ENCODE results near the gene AQP12B. TPM values are rescaled to one million over a fixed set of nuclear protein-coding genes. Genes with fewer than 3 reads are reported as not detected.

AQP12B gene
- total and polyA plus RNA-seq, 2 of the 13 experiments (the other 11 are each of a cell fraction or from before 2014, with no cell fraction given), result not detected

- TF ChIP-seq, protein P1, sequence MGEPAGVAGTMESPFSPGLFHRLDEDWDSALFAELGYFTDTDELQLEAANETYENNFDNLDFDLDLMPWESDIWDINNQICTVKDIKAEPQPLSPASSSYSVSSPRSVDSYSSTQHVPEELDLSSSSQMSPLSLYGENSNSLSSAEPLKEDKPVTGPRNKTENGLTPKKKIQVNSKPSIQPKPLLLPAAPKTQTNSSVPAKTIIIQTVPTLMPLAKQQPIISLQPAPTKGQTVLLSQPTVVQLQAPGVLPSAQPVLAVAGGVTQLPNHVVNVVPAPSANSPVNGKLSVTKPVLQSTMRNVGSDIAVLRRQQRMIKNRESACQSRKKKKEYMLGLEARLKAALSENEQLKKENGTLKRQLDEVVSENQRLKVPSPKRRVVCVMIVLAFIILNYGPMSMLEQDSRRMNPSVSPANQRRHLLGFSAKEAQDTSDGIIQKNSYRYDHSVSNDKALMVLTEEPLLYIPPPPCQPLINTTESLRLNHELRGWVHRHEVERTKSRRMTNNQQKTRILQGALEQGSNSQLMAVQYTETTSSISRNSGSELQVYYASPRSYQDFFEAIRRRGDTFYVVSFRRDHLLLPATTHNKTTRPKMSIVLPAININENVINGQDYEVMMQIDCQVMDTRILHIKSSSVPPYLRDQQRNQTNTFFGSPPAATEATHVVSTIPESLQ (CRISPR knock-in tag; conservative IDR thresholded peaks at IDR 0.05), result no peak
- no peak for TF ChIP-seq ZNF629 (CRISPR knock-in tag; conservative IDR thresholded peaks at IDR 0.05)
- no peak for TF ChIP-seq MEIS2 (CRISPR knock-in tag; IDR thresholded peaks at IDR 0.05)
- no peak for TF ChIP-seq HOXA7 (CRISPR knock-in tag; IDR thresholded peaks at IDR 0.05)
- no peak for TF ChIP-seq CC2D1A (CRISPR knock-in tag; IDR thresholded peaks at IDR 0.05)
Measured at GRCh38 chr2:240725266-240725665, 42.6 kb upstream of the AQP12B start (continued).

DNA sequence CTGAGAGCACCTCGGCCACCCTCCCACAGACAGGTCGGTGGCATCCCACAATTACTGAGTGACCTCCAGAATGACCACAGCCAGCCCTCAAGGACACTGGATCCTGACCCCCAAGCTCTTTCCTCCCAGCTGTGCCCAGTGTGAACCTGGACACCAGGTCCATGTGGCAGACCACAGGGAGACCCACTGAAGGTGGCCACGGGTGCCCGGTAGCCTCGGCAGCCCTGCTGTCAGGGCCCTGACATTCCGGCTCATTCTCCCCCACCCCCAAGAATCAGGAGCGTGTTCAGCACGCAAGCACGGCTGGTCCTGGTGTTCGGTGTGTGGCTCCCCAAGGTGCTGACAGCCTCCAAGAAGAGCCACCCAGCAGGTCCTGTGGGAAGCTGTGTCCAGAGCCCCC, 41.7 kb upstream of the AQP12B start:
- Histone ChIP-seq H3K4me3 (replicated peaks in 1 of 3; ENCODE audit: insufficient read depth in 1 of 3, low read depth in 2 of 3, low read length in 3 of 3) (no peak overlapping the region), H3K79me2 (ENCODE audit: insufficient read depth, low read length) (no peaks in the 10 kb centered on the region), H3K4me2 (ENCODE audit: low read depth, low read length) (no peak overlapping the region), H3K9me3 (ENCODE audit: low read length) (no peaks in the 10 kb centered on the region), H3K9ac (ENCODE audit: insufficient read depth, low read depth, low read length) (no peak overlapping the region), H3K4me1 (ENCODE audit: insufficient read depth, low read length) (no peaks in the 10 kb centered on the region), H3K36me3 (replicated peaks in 1 of 2; ENCODE audit: control insufficient read depth in 1 of 2, insufficient read depth in 2 of 2, low read length in 2 of 2) (no peaks in the 10 kb centered on the region), H3K27ac (ENCODE audit: extremely low read length, insufficient read depth, low read length) (no peak overlapping the region), H3K27me3 (ENCODE audit: control insufficient read depth in 1 of 2, insufficient read depth in 2 of 2, low read length in 2 of 2) (peaks cover 66 to 99% of the 10 kb centered on the region in 2 experiments), H4K20me1 (ENCODE audit: insufficient read depth, low read length) (no peaks in the 10 kb centered on the region; the same call in 1 of the 2 replicates), H2AFZ (ENCODE audit: low read length) (no peak overlapping the region)
- no TSS peak for BruUV-seq (replicated peaks)
- ATAC-seq (no peak), FAIRE-seq (no peak), DNase-seq (ENCODE audit: low spot score) (no peak)
- ChIA-PET CTCF (ENCODE audit: low intra/inter-chr PET ratio, low total read pairs) (no interaction called here), POLR2A (no interaction called here)
- intact Hi-C loops (cut with micrococcal nuclease; ENCODE audit: unreplicated experiment), result no loop called here
- 29% methylated on average over 4 of the region's 10 CpGs for WGBS (ENCODE audit: low lambda C conversion rate)
- TF ChIP-seq ZNF678 (CRISPR knock-in tag; IDR thresholded peaks at IDR 0.05), result no peak
- TF ChIP-seq ZNF30 (CRISPR knock-in tag; IDR thresholded peaks at IDR 0.05), result no peak
- TF ChIP-seq ATF3 (CRISPR knock-in tag; IDR thresholded peaks at IDR 0.05), result no peak
- TF ChIP-seq KDM6A (CRISPR knock-in tag; IDR thresholded peaks at IDR 0.05; ENCODE audit: low read depth), result no peak
- no peak for TF ChIP-seq TBX2 (CRISPR knock-in tag; IDR thresholded peaks at IDR 0.05; ENCODE audit: borderline replicate concordance)
- no peak for TF ChIP-seq ETV5 (CRISPR knock-in tag; IDR thresholded peaks at IDR 0.05; ENCODE audit: borderline replicate concordance)
- TF ChIP-seq ZNF770 (CRISPR knock-in tag; IDR thresholded peaks at IDR 0.05), result no peak
- no peak for TF ChIP-seq ZMYM3 (CRISPR knock-in tag; IDR thresholded peaks at IDR 0.05)
- no peak for TF ChIP-seq ZFP1 (CRISPR knock-in tag; IDR thresholded peaks at IDR 0.05)
- no peak for TF ChIP-seq EP300 (IDR thresholded peaks at IDR 0.05; ENCODE audit: low read depth in 2 of 2, low read length in 2 of 2)
- TF ChIP-seq EP300 (CRISPR knock-in tag; IDR thresholded peaks at IDR 0.05; ENCODE audit: borderline replicate concordance), result no peak
- TF ChIP-seq AGO1 (IDR thresholded peaks at IDR 0.05; ENCODE audit: low read depth, low read length, poor library complexity, severe bottlenecking), result no peak
- in situ Hi-C loops (cut with HindIII; ENCODE audit: extremely low pct_ligation_motif_present, low pct_unique_long_range_greater_than_20kb), result no loop called here

Measured in HepG2 (cell line).